ENCODE measurements around the gene MED13L. TPM values are rescaled to one million over a fixed set of nuclear protein-coding genes. Genes with fewer than 3 reads are reported as not detected.

Gene MED13L
- total RNA-seq, 2 experiments from 2014 or later, result 39.5 to 41.8 TPM

DNA sequence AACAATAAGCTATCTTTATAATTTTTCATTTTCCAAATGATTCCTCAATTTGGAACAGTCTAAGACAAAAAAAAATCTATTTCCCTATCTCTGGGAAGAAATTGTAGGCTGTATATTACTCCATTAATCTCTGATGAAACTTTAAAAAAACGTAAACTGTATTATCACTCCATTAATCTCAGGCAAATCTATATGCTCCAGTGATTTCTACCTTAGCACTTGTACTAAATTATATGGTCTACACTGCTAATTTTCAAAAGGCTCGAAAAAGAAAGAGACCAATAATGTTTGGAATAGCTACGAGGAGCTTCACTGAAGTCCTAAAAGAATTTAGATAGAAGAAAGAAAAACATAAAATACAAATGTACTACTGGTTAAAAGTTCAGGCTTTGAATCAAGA, 19.7 kb downstream of the MED13L start:
- Mint-ChIP-seq H3K27ac (no peak overlapping the region), H3K36me3 (ENCODE audit: low read depth) (peaks cover 4% of the 10 kb centered on the region), H3K27me3 (no peaks in the 10 kb centered on the region), H3K4me3 (no peak overlapping the region), H3K9me3 (peaks cover 3% of the 10 kb centered on the region), H3K4me1 (ENCODE audit: low read depth) (peaks cover 63% of the 10 kb centered on the region)
- no peak for DNase-seq
- ATAC-seq, result no peak
- POLR2A ChIA-PET, result interaction anchor here (1.3 kb wide), 1 partner anchor 10 kb away, joined by 3 read pairs; no protein-coding TSS in a partner anchor
- intact Hi-C loops (cut with micrococcal nuclease), result no loop called here
- CTCF ChIA-PET, result interaction anchor here (0.8 to 1.9 kb wide), 5 partner anchors 13 to 275 kb away, joined by 3 to 8 read pairs (median 4); no protein-coding TSS in a partner anchor
- TF ChIP-seq, protein P1, sequence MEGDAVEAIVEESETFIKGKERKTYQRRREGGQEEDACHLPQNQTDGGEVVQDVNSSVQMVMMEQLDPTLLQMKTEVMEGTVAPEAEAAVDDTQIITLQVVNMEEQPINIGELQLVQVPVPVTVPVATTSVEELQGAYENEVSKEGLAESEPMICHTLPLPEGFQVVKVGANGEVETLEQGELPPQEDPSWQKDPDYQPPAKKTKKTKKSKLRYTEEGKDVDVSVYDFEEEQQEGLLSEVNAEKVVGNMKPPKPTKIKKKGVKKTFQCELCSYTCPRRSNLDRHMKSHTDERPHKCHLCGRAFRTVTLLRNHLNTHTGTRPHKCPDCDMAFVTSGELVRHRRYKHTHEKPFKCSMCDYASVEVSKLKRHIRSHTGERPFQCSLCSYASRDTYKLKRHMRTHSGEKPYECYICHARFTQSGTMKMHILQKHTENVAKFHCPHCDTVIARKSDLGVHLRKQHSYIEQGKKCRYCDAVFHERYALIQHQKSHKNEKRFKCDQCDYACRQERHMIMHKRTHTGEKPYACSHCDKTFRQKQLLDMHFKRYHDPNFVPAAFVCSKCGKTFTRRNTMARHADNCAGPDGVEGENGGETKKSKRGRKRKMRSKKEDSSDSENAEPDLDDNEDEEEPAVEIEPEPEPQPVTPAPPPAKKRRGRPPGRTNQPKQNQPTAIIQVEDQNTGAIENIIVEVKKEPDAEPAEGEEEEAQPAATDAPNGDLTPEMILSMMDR (IDR thresholded peaks at IDR 0.05), result no peak

DNA sequence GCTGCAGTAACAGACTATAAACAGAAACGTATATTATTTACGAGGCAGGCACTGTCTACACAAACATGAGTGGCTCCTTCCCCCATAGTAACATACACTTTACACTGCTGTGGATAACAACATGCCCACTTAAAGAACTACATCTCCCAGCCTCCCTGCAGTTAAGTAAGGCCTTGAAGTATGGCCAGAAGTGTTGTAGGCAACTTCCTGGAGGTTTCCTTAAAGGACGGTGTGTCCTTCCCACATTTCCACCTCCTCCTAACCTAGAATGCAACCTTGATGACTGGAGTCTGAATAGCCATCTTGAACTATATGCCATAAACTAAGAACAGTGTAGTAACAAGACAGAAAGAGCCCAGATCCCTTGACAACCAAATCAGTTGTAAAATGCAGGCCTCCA, 20.3 kb downstream of the MED13L start:
- Mint-ChIP-seq H3K27me3 (no peaks in the 10 kb centered on the region), H3K9me3 (peaks cover 7% of the 10 kb centered on the region), H3K4me3 (no peak overlapping the region), H3K4me1 (ENCODE audit: low read depth) (peaks cover 64% of the 10 kb centered on the region), H3K27ac (peak overlapping the region; percentile 10), H3K36me3 (ENCODE audit: low read depth) (peaks cover 4% of the 10 kb centered on the region)
- POLR2A ChIA-PET, result interaction anchor here (1.3 kb wide), 1 partner anchor 10 kb away, joined by 3 read pairs; no protein-coding TSS in a partner anchor
- ATAC-seq (no peak), DNase-seq (no peak)
- intact Hi-C loops (cut with micrococcal nuclease), result no loop called here
- CTCF ChIA-PET, result interaction anchor here (1.3 to 1.9 kb wide), 3 partner anchors 12 to 259 kb away, joined by 4 to 8 read pairs (median 4); no protein-coding TSS in a partner anchor
- TF ChIP-seq, protein P1 (IDR thresholded peaks at IDR 0.05), result no peak

DNA sequence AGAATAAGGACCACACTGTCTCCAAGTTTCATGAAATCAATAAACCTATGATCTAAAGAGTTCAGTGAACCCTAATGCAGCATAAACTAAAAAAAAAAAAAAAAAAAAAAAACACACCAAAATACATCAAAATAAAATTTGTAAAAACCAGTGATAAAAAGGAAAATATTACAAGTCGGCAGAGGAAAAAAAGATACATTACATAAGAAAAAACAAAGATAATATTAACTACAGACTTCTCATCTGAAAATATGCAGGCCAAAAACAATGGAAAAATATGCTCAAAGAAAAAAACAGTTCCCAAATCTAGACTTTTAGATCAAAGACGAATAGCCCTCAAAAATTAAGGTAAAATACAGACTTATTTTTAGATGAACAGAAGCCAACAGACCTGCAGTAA, 27.6 kb downstream of the MED13L start:
- Mint-ChIP-seq H3K36me3 (ENCODE audit: low read depth) (peaks cover 21% of the 10 kb centered on the region), H3K4me3 (no peak overlapping the region), H3K4me1 (ENCODE audit: low read depth) (peaks cover 59% of the 10 kb centered on the region), H3K27me3 (no peaks in the 10 kb centered on the region), H3K27ac (no peak overlapping the region), H3K9me3 (peaks cover 19% of the 10 kb centered on the region)
- CTCF ChIA-PET, result interaction anchor here (1.3 to 3.6 kb wide), 2 partner anchors 14 to 15 kb away, joined by 4 to 20 read pairs; no protein-coding TSS in a partner anchor
- TF ChIP-seq, protein P1 (IDR thresholded peaks at IDR 0.05), result no peak
- DNase-seq (no peak), ATAC-seq (no peak)
- POLR2A ChIA-PET, result interaction anchor here (0.6 kb wide), 1 partner anchor 20 kb away, joined by 3 read pairs; no protein-coding TSS in a partner anchor
- intact Hi-C loops (cut with micrococcal nuclease), result no loop called here

- TF ChIP-seq, protein P1 (IDR thresholded peaks at IDR 0.05), result no peak
- intact Hi-C loops (cut with micrococcal nuclease), result no loop called here
- Mint-ChIP-seq H3K4me3 (no peak overlapping the region), H3K4me1 (ENCODE audit: low read depth) (peaks cover 59% of the 10 kb centered on the region), H3K36me3 (ENCODE audit: low read depth) (peaks cover 21% of the 10 kb centered on the region), H3K9me3 (peaks cover 19% of the 10 kb centered on the region), H3K27ac (no peak overlapping the region), H3K27me3 (no peaks in the 10 kb centered on the region)
- ChIA-PET POLR2A (no interaction called here), CTCF (interaction anchor here (0.8 to 3.6 kb wide), 8 partner anchors 13 to 234 kb away, joined by 3 to 20 read pairs (median 4); no protein-coding TSS in a partner anchor)
- ATAC-seq, result no peak
- no peak for DNase-seq
Observed at GRCh38 chr12:116248930-116249329, 28.6 kb downstream of the MED13L start.

- intact Hi-C loops (cut with micrococcal nuclease), result no loop called here
- ChIA-PET CTCF (interaction anchor here (1.1 to 3.6 kb wide), 8 partner anchors 12 to 233 kb away, joined by 3 to 20 read pairs (median 4); no protein-coding TSS in a partner anchor), POLR2A (no interaction called here)
- H3K27me3 Mint-ChIP-seq, result no peaks in the 10 kb centered on the region
- no peak for DNase-seq
- no peak overlapping the region for H3K4me3 Mint-ChIP-seq
- TF ChIP-seq, protein P1 (IDR thresholded peaks at IDR 0.05), result no peak
- peaks cover 19% of the 10 kb centered on the region for H3K9me3 Mint-ChIP-seq
- no peak for ATAC-seq
- peaks cover 63% of the 10 kb centered on the region for H3K4me1 Mint-ChIP-seq (ENCODE audit: low read depth)
- no peak overlapping the region for H3K27ac Mint-ChIP-seq
- peaks cover 21% of the 10 kb centered on the region for H3K36me3 Mint-ChIP-seq (ENCODE audit: low read depth)
Observed at GRCh38 chr12:116248433-116248832, 29.1 kb downstream of the MED13L start.

Measured in activated CD8-positive, alpha-beta T cell treated with anti-CD3 and anti-CD28 coated beads for 36 hours (primary cell).